WTC11 (cell line): ENCODE results near the gene MSX1. TPM values are rescaled to one million over a fixed set of nuclear protein-coding genes. Genes with fewer than 3 reads are reported as not detected.
"Not testable (repeated sequence)": the region's sequence is repeated elsewhere in the genome, so short reads cannot be mapped to it uniquely, and the experiment has no call there.

Experiments used
- ATAC-seq: fragments of 200-7000 bp; cut with Tn5 transposase; 2 replicates; pipeline ENCODE4 v1.10.0; 2021; ENCODE audit warnings: mild to moderate bottlenecking, moderate library complexity
- CTCF ChIA-PET: fragments of 300-600 bp; sonication (Branson Sonifier 250); formaldehyde crosslinking; loops from one replicate; lab custom pipeline; 2021; ENCODE audit warnings: antibody characterized with exemption; lab: Charles Lee
- POLR2A ChIA-PET: fragments of 350-600 bp; sonication (Branson Sonifier 250); formaldehyde crosslinking; loops from one replicate; lab custom pipeline; 2021; ENCODE audit warnings: antibody characterized with exemption; lab: Charles Lee
- DNase-seq: peaks from one replicate; pipeline ENCODE4 v3.0.0; 2021; ENCODE audit warnings: low spot score
- H3K27ac Mint-ChIP-seq: 2 replicates; pipeline ENCODE4 v1.8.0; 2021; ENCODE audit warnings: mixed read lengths
- H3K27me3 Mint-ChIP-seq: 2 replicates; pipeline ENCODE4 v1.8.0; 2021; ENCODE audit warnings: low read depth, mild to moderate bottlenecking, moderate library complexity, mixed read lengths
- H3K36me3 Mint-ChIP-seq: 2 replicates; pipeline ENCODE4 v1.8.0; 2021; ENCODE audit warnings: mixed read lengths
- H3K4me1 Mint-ChIP-seq: 2 replicates; pipeline ENCODE4 v1.8.0; 2022; ENCODE audit warnings: mixed read lengths
- H3K4me3 Mint-ChIP-seq: 2 replicates; pipeline ENCODE4 v1.8.0; 2021; ENCODE audit warnings: mild to moderate bottlenecking, moderate library complexity, mixed read lengths
- H3K9me3 Mint-ChIP-seq: 2 replicates; pipeline ENCODE4 v1.8.0; 2021; ENCODE audit warnings: mixed read lengths
- ARID4B ChIP-seq: sonication (generic); formaldehyde crosslinking; IDR thresholded peaks from 2 replicates; pipeline ENCODE4 v1.8.0; 2023; ENCODE audit warnings: missing genetic modification reagents, mild to moderate bottlenecking, borderline replicate concordance
- ATF1 ChIP-seq: sonication (generic); formaldehyde crosslinking; IDR thresholded peaks from 2 replicates; pipeline ENCODE4 v1.8.1; 2023; ENCODE audit warnings: mild to moderate bottlenecking, moderate library complexity, missing genetic modification reagents
- CTCF ChIP-seq: fragments of 200-600 bp; IDR thresholded peaks from 2 replicates; pipeline ENCODE4 v1.8.0; 2022; ENCODE audit warnings: antibody characterized with exemption
- ELF4 ChIP-seq: sonication (generic); formaldehyde crosslinking; IDR thresholded peaks from 2 replicates; pipeline ENCODE4 v1.8.1; 2022; ENCODE audit warnings: low read depth, mild to moderate bottlenecking, moderate library complexity, missing genetic modification reagents
- EMX1 ChIP-seq: fragments of 250-450 bp; sonication (Bioruptor Pico); IDR thresholded peaks from 2 replicates; pipeline ENCODE4 v1.8.0; 2021; ENCODE audit warnings: mild to moderate bottlenecking
- GABPB1 ChIP-seq: sonication (generic); formaldehyde crosslinking; IDR thresholded peaks from 2 replicates; pipeline ENCODE4 v1.8.1; 2023; ENCODE audit warnings: mild to moderate bottlenecking, missing genetic modification reagents
- IRF1 ChIP-seq: sonication (generic); formaldehyde crosslinking; IDR thresholded peaks from 2 replicates; pipeline ENCODE4 v1.8.0; 2023; ENCODE audit warnings: missing genetic modification reagents
- MXD4 ChIP-seq: fragments of 250-450 bp; sonication (Bioruptor Pico); IDR thresholded peaks from 2 replicates; pipeline ENCODE4 v1.8.0; 2021; ENCODE audit warnings: mild to moderate bottlenecking, moderate library complexity, borderline replicate concordance
- NFE2L1 ChIP-seq: sonication (generic); formaldehyde crosslinking; IDR thresholded peaks from 2 replicates; pipeline ENCODE4 v1.8.1; 2023; ENCODE audit warnings: missing genetic modification reagents
- NR1H2 ChIP-seq: sonication (generic); formaldehyde crosslinking; IDR thresholded peaks from 2 replicates; pipeline ENCODE4 v1.9.0; 2021; ENCODE audit warnings: mild to moderate bottlenecking, moderate library complexity, missing genetic modification reagents
- NR2C2 ChIP-seq: sonication (generic); formaldehyde crosslinking; IDR thresholded peaks from 2 replicates; pipeline ENCODE4 v1.8.0; 2022; ENCODE audit warnings: mild to moderate bottlenecking, missing genetic modification reagents
- NR3C1 ChIP-seq: sonication (generic); formaldehyde crosslinking; conservative IDR thresholded peaks from 2 replicates; pipeline ENCODE4 v1.8.1; 2023; ENCODE audit warnings: low read depth, mild to moderate bottlenecking, missing genetic modification reagents
- PREB ChIP-seq: sonication (generic); formaldehyde crosslinking; IDR thresholded peaks from 2 replicates; pipeline ENCODE4 v1.8.1; 2022; ENCODE audit warnings: mild to moderate bottlenecking, missing genetic modification reagents, moderate library complexity, borderline replicate concordance
- SMAD4 ChIP-seq: sonication (generic); formaldehyde crosslinking; IDR thresholded peaks from 2 replicates; pipeline ENCODE4 v1.8.0; 2022; ENCODE audit warnings: mild to moderate bottlenecking, missing genetic modification reagents
- ZNF219 ChIP-seq: sonication (generic); formaldehyde crosslinking; IDR thresholded peaks from 2 replicates; pipeline ENCODE4 v1.8.0; 2023; ENCODE audit warnings: missing genetic modification reagents, mild to moderate bottlenecking, borderline replicate concordance
- ZNF232 ChIP-seq: sonication (generic); formaldehyde crosslinking; IDR thresholded peaks from 2 replicates; pipeline ENCODE4 v1.8.0; 2022; ENCODE audit warnings: mild to moderate bottlenecking, missing genetic modification reagents
- ZNF317 ChIP-seq: sonication (generic); formaldehyde crosslinking; IDR thresholded peaks from 2 replicates; pipeline ENCODE4 v1.8.1; 2023; ENCODE audit warnings: low read depth, mild to moderate bottlenecking, moderate library complexity, missing genetic modification reagents, borderline replicate concordance
- ZNF416 ChIP-seq: fragments of 250-450 bp; sonication (Bioruptor Pico); IDR thresholded peaks from 2 replicates; pipeline ENCODE4 v1.9.0; 2021; ENCODE audit warnings: mild to moderate bottlenecking, inconsistent platforms
- total RNA-seq: library from RNA; stranded (reverse); gene quantifications from 3 replicates; pipeline ENCODE4 v1.2.3, GENCODE V29; 2021

The MSX1 gene
- total RNA-seq, 1 experiment from 2014 or later, result 0.28 TPM

GRCh38 chr4:4820739-4821138, 38.7 kb upstream of the MSX1 start (continued):
- no peak for TF ChIP-seq ZNF317
- no peak for TF ChIP-seq MXD4 (CRISPR knock-in tag)
- no peak for TF ChIP-seq ELF4
- no peak for TF ChIP-seq EMX1 (CRISPR knock-in tag)
- no peak for TF ChIP-seq GABPB1 (CRISPR knock-in tag)
- TF ChIP-seq, all 79 proteins: peak for 0

- POLR2A ChIA-PET, result no interaction called here
- DNase-seq (no peak), ATAC-seq (no peak)
- peaks cover 42% of the 10 kb centered on the region for H3K27me3 Mint-ChIP-seq
- TF ChIP-seq SMAD4 (CRISPR knock-in tag) (no peak), ZNF416 (CRISPR knock-in tag) (no peak), NR2C2 (no peak), ZNF232 (CRISPR knock-in tag) (no peak), ATF1 (CRISPR knock-in tag) (no peak), NR1H2 (CRISPR knock-in tag) (no peak), NFE2L1 (CRISPR knock-in tag) (no peak), CTCF (no peak), NR3C1 (CRISPR knock-in tag) (no peak), IRF1 (CRISPR knock-in tag) (no peak), ZNF219 (no peak), PREB (CRISPR knock-in tag) (no peak), ARID4B (CRISPR knock-in tag) (no peak)
- no peaks in the 10 kb centered on the region for H3K4me1 Mint-ChIP-seq
- CTCF ChIA-PET, result no interaction called here
- H3K36me3 Mint-ChIP-seq, result peaks cover 13% of the 10 kb centered on the region
- no peak overlapping the region for H3K4me3 Mint-ChIP-seq
- H3K27ac Mint-ChIP-seq, result no peak overlapping the region
- peaks cover 41% of the 10 kb centered on the region for H3K9me3 Mint-ChIP-seq
Measured at GRCh38 chr4:4821577-4821976, 37.9 kb upstream of the MSX1 start.

GRCh38 chr4:4822286-4822685, 37.2 kb upstream of the MSX1 start:
- H3K4me1 Mint-ChIP-seq, DNase-seq, ATAC-seq, H3K27ac Mint-ChIP-seq, POLR2A ChIA-PET, H3K4me3 Mint-ChIP-seq, CTCF ChIA-PET: not testable (repeated sequence)
- Mint-ChIP-seq H3K9me3 (peaks cover 34% of the 10 kb centered on the region), H3K36me3 (peaks cover 13% of the 10 kb centered on the region), H3K27me3 (peaks cover 35% of the 10 kb centered on the region)
